NCI-H510A treated with DMSO at 0.1 percent for 48 hours (cell line): ENCODE measurements around the gene STIMATE.

ENCODE experiments used
- DNase-seq: peaks from one replicate; lab custom pipeline; 2025; lab: John Stamatoyannopoulos, UW

STIMATE gene

GRCh38 chr3:52893723-52894122 is 3.6 kb downstream of the STIMATE start:
- DNase-seq, result no peak

- no peak for DNase-seq
These were observed 4.6 kb downstream of the STIMATE start for GRCh38 chr3:52892625-52893311.

- no peak for DNase-seq
These were observed 5.1 kb downstream of the STIMATE start for GRCh38 chr3:52892290-52892624.

GRCh38 chr3:52891615-52892081 is 5.7 kb downstream of the STIMATE start:
- no peak for DNase-seq

GRCh38 chr3:52891164-52891563 is 6.2 kb downstream of the STIMATE start:
- DNase-seq, result no peak

GRCh38 chr3:52890735-52891134 is 6.6 kb downstream of the STIMATE start:
- DNase-seq, result no peak

GRCh38 chr3:52889901-52890300 is 7.4 kb downstream of the STIMATE start:
- no peak for DNase-seq

- no peak for DNase-seq
These were observed 10.2 kb downstream of the STIMATE start for GRCh38 chr3:52887166-52887565.

GRCh38 chr3:52886049-52886730 is 11.2 kb downstream of the STIMATE start:
- peak; percentile 31 for DNase-seq

- no peak for DNase-seq
These were observed 15.0 kb downstream of the STIMATE start for GRCh38 chr3:52882377-52882776.

GRCh38 chr3:52881871-52882270 is 15.5 kb downstream of the STIMATE start:
- DNase-seq, result no peak

- no peak for DNase-seq
These were observed 16.9 kb downstream of the STIMATE start for GRCh38 chr3:52880474-52880873.

GRCh38 chr3:52880047-52880446 is 17.3 kb downstream of the STIMATE start:
- DNase-seq, result peak; percentile 21

- no peak for DNase-seq
These were observed 17.8 kb downstream of the STIMATE start for GRCh38 chr3:52879581-52879980.

- no peak for DNase-seq
These were observed 18.3 kb downstream of the STIMATE start for GRCh38 chr3:52879090-52879489.

- DNase-seq, result no peak
These were observed 20.3 kb downstream of the STIMATE start for GRCh38 chr3:52877085-52877484.

- no peak for DNase-seq
These were observed 22.3 kb downstream of the STIMATE start for GRCh38 chr3:52874864-52875587.

GRCh38 chr3:52874160-52874701 is 23.1 kb downstream of the STIMATE start:
- DNase-seq, result no peak

- no peak for DNase-seq
These were observed 23.8 kb downstream of the STIMATE start for GRCh38 chr3:52873433-52874159.

- no peak for DNase-seq
These were observed 25.1 kb downstream of the STIMATE start for GRCh38 chr3:52872245-52872644.

- no peak for DNase-seq
These were observed 25.6 kb downstream of the STIMATE start for GRCh38 chr3:52871761-52872160.

GRCh38 chr3:52870471-52870870 is 26.9 kb downstream of the STIMATE start:
- DNase-seq, result no peak
